ENCODE data around the gene C8B.

C8B gene

GRCh38 chr1:56968878-56969495 is 3.2 kb upstream of the C8B start:
- no peak for DNase-seq

DNA sequence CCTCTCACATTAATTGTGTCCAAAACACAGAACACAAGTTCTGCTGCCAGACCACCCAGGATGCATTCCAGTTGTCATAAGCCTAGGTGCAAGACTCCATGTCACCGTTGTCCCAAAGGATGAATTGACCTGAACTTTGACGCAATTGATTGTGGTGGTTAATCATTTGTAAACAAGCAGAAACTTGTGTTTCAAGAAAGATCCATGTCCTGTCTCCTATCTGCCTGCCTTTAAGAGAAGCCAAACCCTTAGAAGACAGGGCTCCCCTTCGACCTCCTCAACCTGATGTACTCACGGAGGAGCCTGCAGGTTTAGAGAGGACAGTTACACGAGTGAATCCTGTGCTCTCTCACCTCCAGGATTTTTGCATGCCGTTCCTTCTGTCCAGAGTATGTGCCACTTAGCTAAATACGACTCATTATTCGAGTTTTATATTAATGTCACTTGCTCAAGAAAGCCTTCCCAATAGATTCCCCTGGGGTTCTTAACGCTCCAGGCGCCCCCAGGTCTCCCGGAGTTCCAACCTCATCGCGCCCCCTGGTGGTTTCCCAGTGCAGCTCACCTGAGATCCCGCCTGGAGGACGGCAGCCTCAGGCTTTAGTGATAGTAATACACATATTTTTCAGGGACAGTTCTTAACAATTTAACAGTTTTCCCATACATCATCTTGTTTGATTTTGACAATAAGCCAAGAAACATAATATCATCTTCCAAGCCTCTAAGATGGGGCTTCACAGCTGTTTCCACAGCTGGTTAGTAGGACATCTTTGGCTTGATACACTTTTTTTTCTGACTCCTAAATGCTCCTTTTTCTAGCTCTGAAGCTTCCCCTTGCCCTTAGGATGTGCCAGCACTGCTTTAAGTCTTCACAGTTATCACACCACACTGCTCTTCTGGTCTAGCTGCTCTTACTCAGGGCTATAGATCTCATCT is 2.4 kb upstream of the C8B start:
- no peak for DNase-seq

- no peak for DNase-seq
Observed at GRCh38 chr1:56967355-56967754, 1.5 kb upstream of the C8B start.

DNA sequence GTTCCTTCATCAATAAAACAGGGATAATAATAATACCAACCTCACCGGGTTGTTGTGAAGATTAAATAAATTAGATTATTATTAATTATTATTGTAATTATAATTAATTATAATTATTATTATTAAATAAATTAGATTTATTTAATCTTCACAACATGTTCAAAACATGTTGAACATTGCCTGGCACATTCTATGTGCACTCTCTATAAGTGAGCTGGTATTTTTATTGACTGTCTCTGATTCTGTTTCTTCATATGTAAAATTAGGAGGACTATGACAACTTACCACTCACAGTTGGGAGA is 834 bp upstream of the C8B start:
- DNase-seq, result no peak

GRCh38 chr1:56965191-56965590 is 624 bp downstream of the C8B start:
- DNase-seq, result no peak

GRCh38 chr1:56964349-56965017 is 1.3 kb downstream of the C8B start:
- DNase-seq, result no peak

- DNase-seq, result no peak
Observed at GRCh38 chr1:56963667-56964066, 2.1 kb downstream of the C8B start.

DNA sequence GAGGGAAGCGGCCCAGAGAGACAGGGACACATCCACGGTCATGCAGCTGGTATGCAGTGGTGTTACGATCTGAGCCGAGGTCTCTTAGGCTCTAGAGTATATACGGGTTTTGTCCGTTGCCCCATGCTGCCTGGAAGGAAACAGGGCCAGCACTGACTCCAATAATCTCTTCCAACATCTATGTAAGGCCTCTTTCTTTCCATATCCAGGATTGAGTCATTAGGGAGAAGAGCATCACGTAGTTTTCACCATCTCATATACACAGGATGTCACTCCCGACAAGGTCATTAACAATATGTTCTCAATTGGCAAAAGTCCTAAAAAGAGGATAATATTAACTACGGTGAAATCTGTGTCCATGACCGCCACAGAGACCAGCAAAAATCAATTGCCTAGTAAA is 4.4 kb downstream of the C8B start:
- DNase-seq, result no peak

DNA sequence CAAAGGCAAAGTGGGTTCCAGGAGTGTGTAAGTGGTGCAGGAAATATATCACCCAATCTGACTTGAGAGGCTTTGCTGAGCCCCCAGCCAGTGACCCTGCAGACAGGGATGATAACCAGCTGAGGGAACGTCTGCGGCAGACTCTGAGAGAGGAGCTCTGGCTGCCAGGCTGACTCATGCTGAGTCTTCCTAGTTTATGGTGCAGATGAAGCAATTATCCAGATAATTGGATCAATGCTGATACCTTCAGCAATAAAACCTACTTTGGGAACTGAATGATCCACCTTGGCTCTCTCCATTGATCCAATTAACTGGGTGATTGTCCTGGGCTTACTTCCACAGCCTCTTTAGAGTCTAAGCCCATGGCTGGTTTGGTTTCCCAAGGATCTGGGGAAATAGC is 7.3 kb downstream of the C8B start:
- no peak for DNase-seq

DNA sequence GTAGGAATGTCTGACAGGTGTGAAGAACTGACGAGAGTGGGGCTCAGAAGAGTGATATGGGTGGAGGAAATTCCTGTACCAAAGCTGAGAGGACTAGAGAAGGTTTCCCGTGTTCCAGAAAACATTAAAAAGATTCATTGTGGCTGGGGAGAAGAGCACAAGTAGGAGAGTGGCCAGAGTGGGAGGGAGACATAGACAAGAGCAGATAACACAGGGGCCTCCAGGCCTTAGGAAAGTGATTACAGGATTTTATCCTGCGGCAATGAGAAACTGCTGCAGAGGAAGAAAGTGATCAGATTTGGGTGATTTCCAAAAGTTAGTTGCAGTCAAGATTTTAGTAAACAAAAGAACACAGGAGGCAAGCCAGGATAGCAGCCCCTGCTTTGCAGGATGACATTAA is 7.9 kb downstream of the C8B start:
- no peak for DNase-seq

DNA sequence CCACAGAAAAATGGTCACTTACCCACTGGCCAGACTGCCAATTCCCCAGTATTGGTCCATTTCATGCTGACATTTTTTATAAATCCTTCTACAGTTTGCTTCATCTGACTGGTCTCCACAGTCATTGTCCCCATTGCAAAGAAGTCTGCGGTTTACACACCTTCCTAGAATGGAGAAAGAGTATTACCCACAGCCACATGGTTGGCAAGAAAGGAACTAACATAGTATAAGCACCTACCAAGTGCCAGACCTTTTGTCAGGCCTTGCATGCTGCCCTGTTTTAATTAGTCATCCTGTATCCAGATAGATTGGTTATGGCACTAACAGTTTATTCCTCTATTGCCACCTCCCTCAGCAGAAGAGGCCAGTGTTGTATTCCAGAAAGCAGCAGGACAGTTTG is 11.2 kb downstream of the C8B start:
- DNase-seq, result no peak

GRCh38 chr1:56953386-56953785 is 12.4 kb downstream of the C8B start:
- no peak for DNase-seq

- no peak for DNase-seq
Observed at GRCh38 chr1:56952501-56952900, 13.3 kb downstream of the C8B start.

DNA sequence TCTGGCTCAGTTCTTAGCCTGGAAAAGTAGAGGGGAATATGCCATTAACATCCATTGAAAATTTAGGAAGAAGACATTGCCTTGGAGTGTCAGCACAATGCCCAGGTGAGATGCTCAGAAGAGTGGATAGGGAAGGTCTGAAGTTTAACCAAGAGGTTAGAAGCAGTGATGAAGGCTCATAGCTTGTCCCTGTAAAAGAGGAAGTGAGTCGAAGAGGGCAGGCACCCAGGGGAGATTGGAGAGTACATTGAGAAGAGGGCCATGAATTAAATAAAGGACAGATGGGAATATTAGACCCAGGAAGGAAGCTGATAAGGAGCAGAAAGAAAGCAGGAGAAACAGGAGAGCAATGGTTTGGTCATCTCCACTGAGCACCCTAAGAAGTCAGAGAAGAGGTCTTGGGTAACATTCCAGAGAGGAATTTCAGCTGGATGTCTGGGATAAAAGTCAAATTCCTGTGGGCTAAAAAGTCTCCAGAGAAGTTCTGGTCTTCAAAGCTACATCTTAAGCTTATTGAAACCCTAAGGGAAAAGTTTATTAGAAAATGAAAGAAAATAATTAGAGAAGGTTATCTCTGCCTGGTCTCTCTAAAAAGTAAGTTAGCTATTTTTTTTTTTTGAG is 17.3 kb downstream of the C8B start:
- DNase-seq, result no peak

- no peak for DNase-seq
Observed at GRCh38 chr1:56940039-56940438, 25.8 kb downstream of the C8B start.

GRCh38 chr1:56939209-56939608 is 26.6 kb downstream of the C8B start:
- no peak for DNase-seq

GRCh38 chr1:56938646-56939045 is 27.2 kb downstream of the C8B start:
- DNase-seq, result no peak

DNA sequence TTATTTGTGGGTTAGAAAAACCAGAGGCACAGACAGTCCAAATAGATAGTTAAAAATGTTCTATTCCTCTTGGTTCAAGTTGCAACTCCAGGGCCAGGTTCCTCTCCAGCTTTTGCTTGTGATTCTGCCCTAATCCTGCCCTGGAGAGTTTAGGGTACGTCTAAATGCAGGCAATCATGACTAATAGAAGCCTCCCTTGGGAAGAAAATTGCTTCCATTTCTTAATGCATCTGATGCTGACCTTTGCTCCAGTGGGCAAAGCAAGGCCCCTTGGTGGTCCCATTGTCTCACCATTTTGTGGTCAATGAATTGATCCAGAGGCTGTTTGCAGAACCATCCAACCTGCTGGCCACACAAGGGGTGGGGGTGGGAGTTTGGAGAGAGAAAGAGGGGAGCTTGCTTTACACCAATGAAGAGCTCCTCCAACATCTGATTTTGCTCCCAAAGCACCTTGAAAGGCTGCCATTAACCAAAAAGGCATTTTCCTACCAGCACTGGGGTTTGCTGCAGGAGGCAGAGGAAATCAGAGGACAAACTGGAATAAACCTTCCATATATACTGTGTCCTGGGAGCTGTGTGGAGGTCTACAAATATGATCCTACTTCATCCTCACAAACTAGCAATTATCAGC is 31.3 kb downstream of the C8B start:
- DNase-seq, result no peak

- no peak for DNase-seq
Observed at GRCh38 chr1:56933606-56934005, 32.2 kb downstream of the C8B start.

- DNase-seq, result no peak
Observed at GRCh38 chr1:56933161-56933560, 32.7 kb downstream of the C8B start.

- DNase-seq, result no peak
Observed at GRCh38 chr1:56931686-56932085, 34.1 kb downstream of the C8B start.

GRCh38 chr1:56931211-56931610 is 34.6 kb downstream of the C8B start:
- no peak for DNase-seq

DNA sequence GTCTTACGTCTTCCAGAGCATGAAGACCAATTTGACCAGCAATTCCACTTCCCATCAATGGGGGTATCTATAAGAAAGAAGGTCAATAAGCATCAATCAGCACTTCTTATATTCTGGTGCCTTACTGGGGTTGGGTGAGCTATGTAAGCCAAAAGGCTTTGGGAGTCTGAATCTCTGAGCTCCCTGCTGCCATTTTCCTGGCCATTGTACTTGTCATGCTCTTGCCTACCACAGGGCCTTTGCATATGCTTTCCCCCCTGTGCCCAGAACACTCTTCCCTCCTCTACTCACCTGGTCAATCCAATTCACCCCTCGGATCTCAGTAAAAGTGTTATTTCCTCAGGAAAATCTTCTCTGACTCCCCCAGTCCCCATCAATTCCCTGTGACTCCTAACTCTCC is 36.3 kb downstream of the C8B start:
- DNase-seq, result no peak
